Measurements from ENCODE around the gene IGFBP5.

GRCh38 chr2:216632346-216632951, 62.9 kb downstream of the IGFBP5 start:
- TF ChIP-seq EZH2 (IDR thresholded peaks at IDR 0.05; ENCODE audit: borderline replicate concordance, insufficient read depth, low read depth, low read length, poor library complexity, severe bottlenecking) = no peak
- TF ChIP-seq CTCF (IDR thresholded peaks at IDR 0.05) = no peak

Data from B cell (primary cell).